HG02938 (cell line): ENCODE results near the gene COPZ1.
"Not testable (repeated sequence)": the region's sequence is repeated elsewhere in the genome, so short reads cannot be mapped to it uniquely, and the experiment has no call there.

Experiments used
- ATAC-seq: cut with Tn5 transposase; IDR thresholded peaks from one replicate; pipeline ENCODE4 v1.9.1; 2021; ENCODE audit warnings: mild to moderate bottlenecking, moderate library complexity; ENCODE audit not compliant: unreplicated experiment

Gene COPZ1

GRCh38 chr12:54294152-54294952, 30.6 kb upstream of the COPZ1 start:
- no peak for ATAC-seq

- ATAC-seq = no peak
These were observed 29.9 kb upstream of the COPZ1 start for GRCh38 chr12:54294953-54295566.

- no peak for ATAC-seq
These were observed 28.4 kb upstream of the COPZ1 start for GRCh38 chr12:54296393-54297099.

GRCh38 chr12:54298904-54299303, 26.0 kb upstream of the COPZ1 start:
- ATAC-seq = no peak

GRCh38 chr12:54299515-54300224, 25.3 kb upstream of the COPZ1 start:
- no peak for ATAC-seq

GRCh38 chr12:54300225-54300731, 24.7 kb upstream of the COPZ1 start:
- no peak for ATAC-seq

- ATAC-seq = no peak
These were observed 24.1 kb upstream of the COPZ1 start, which contains the start of gene NFE2 for GRCh38 chr12:54300732-54301427. NFE2 (minus strand) TSS chr12:54301015; CDS start chr12:54295248, 5,767 bp downstream.

GRCh38 chr12:54301428-54302048, 23.4 kb upstream of the COPZ1 start:
- no peak for ATAC-seq

- no peak for ATAC-seq
These were observed 21.3 kb upstream of the COPZ1 start for GRCh38 chr12:54303640-54304039.

GRCh38 chr12:54304187-54304810, 20.6 kb upstream of the COPZ1 start:
- no peak for ATAC-seq

GRCh38 chr12:54306925-54307741, 17.8 kb upstream of the COPZ1 start:
- ATAC-seq = no peak

GRCh38 chr12:54311051-54311450, 13.9 kb upstream of the COPZ1 start:
- no peak for ATAC-seq

GRCh38 chr12:54312309-54312708, 12.6 kb upstream of the COPZ1 start:
- ATAC-seq = not testable (repeated sequence)

GRCh38 chr12:54321363-54321762, 3.6 kb upstream of the COPZ1 start:
- ATAC-seq = no peak

GRCh38 chr12:54325442-54326109, 645 bp downstream of the COPZ1 start:
- not testable (repeated sequence) for ATAC-seq

- no peak for ATAC-seq
These were observed 3.8 kb downstream of the COPZ1 start for GRCh38 chr12:54328595-54329337.

- no peak for ATAC-seq
These were observed 4.8 kb downstream of the COPZ1 start for GRCh38 chr12:54329759-54330158.
